HCT116 (cell line): ENCODE data around the gene MBD6. TPM values are rescaled to one million over a fixed set of nuclear protein-coding genes. Genes with fewer than 3 reads are reported as not detected.
"Not testable (repeated sequence)": the region's sequence is repeated elsewhere in the genome, so short reads cannot be mapped to it uniquely, and the experiment has no call there.

Experiments
- ATAC-seq: fragments of 200-7000 bp; cut with Tn5 transposase; 2 replicates; pipeline ENCODE4 v1.9.1; 2020; ENCODE audit warnings: mild to moderate bottlenecking, moderate library complexity
- BruUV-seq: library from RNA; stranded (reverse); fragments of 400-500 nt; replicated peaks from 2 replicates; lab custom pipeline; 2021; lab: Mats Ljungman, UMichigan
- CTCF ChIA-PET: fragments of 300-600 bp; sonication (Branson Sonifier 250); formaldehyde crosslinking; loops from one replicate; lab custom pipeline; 2021; ENCODE audit warnings: antibody characterized with exemption; lab: Charles Lee
- POLR2A ChIA-PET: fragments of 300-600, 350-600 bp; sonication (Branson Sonifier 250); formaldehyde crosslinking; loops from one replicate; lab custom pipeline; 2021; ENCODE audit warnings: antibody characterized with exemption; lab: Charles Lee
- RAD21 ChIA-PET, 2 experiments: fragments of 300-600 bp; sonication (Branson Sonifier 250); formaldehyde crosslinking; loops; one replicate each; lab custom pipeline; 2023; ENCODE audit warnings: low total read pairs in 2 of 2; ENCODE audit not compliant: uncharacterized antibody in 2 of 2, unreplicated experiment in 2 of 2, low non-redundant PET in 1 of 2; lab: Charles Lee
- DNase-seq: peaks from one replicate; pipeline ENCODE4 v3.0.0-alpha.2; 2010; ENCODE audit warnings: low read depth, low spot score
- H2AFZ ChIP-seq: fragments of 200-600 bp; shearing (Covaris generic), sonication (generic); 2 replicates; pipeline ENCODE4 v1.6.1; 2017; ENCODE audit warnings: low read depth, mixed run types, mixed read lengths, antibody characterized with exemption, low read length; ENCODE audit not compliant: poor library complexity, severe bottlenecking
- H3K27ac ChIP-seq: 2 replicates; pipeline ENCODE4 v1.5.1; 2012; ENCODE audit warnings: low read depth, low read length
- H3K27me3 ChIP-seq: fragments of 200-600 bp; sonication (generic); 2 replicates; pipeline ENCODE4 v1.6.1; 2016; ENCODE audit warnings: mixed run types, low read length, mixed read lengths; ENCODE audit not compliant: insufficient read depth
- H3K36me3 ChIP-seq, 2 experiments: fragments of 200-500 bp in 1 of 2; fragments of 200-600 bp in 1 of 2; sonication (Bioruptor generic) in 1 of 2; sonication (generic) in 1 of 2; 2 replicates each; pipeline versions ENCODE4 v1.5.1 to v1.6.1; 2014 to 2016; ENCODE audit warnings: low read length in 2 of 2, inconsistent platforms in 1 of 2, mixed read lengths in 1 of 2, mixed run types in 1 of 2; ENCODE audit not compliant: insufficient read depth in 2 of 2, control insufficient read depth in 1 of 2
- H3K4me1 ChIP-seq, 2 experiments: fragments of 200-600 bp in 1 of 2; sonication (generic) in 1 of 2; 2 replicates each; pipeline versions ENCODE4 v1.5.1 to v1.6.1; 2012 to 2017; ENCODE audit warnings: low read length in 2 of 2, inconsistent platforms in 1 of 2, mild to moderate bottlenecking in 1 of 2, mixed read lengths in 1 of 2, mixed run types in 1 of 2, moderate library complexity in 1 of 2; ENCODE audit not compliant: insufficient read depth in 2 of 2, control insufficient read depth in 1 of 2
- H3K4me2 ChIP-seq: fragments of 200-600 bp; sonication (generic); 2 replicates; pipeline ENCODE4 v1.6.1; 2017; ENCODE audit warnings: mixed run types, low read length, mixed read lengths
- H3K4me3 ChIP-seq, 2 experiments: fragments of 200-600 bp in 1 of 2; sonication (generic) in 1 of 2; replicated peaks in 1 of 2; 2 replicates each; pipeline ENCODE4 v1.5.1; 2011 to 2016; ENCODE audit warnings: low read length in 2 of 2, control low read depth in 1 of 2, low read depth in 1 of 2, mild to moderate bottlenecking in 1 of 2, mixed read lengths in 1 of 2, mixed run types in 1 of 2
- H3K79me2 ChIP-seq: fragments of 200-600 bp; sonication (generic); 2 replicates; pipeline ENCODE4 v1.6.1; 2017; ENCODE audit warnings: mild to moderate bottlenecking, mixed run types, low read length, moderate library complexity, mixed read lengths; ENCODE audit not compliant: insufficient read depth
- H3K9ac ChIP-seq: fragments of 200-600 bp; sonication (generic); 2 replicates; pipeline ENCODE4 v1.6.1; 2016; ENCODE audit warnings: low read length, mixed read lengths
- H3K9me2 ChIP-seq: fragments of 200-600 bp; sonication (generic), shearing (Covaris generic); 2 replicates; pipeline ENCODE4 v1.6.1; 2017; ENCODE audit warnings: mixed run types, mild to moderate bottlenecking, moderate library complexity; ENCODE audit not compliant: insufficient read depth
- H3K9me3 ChIP-seq, 2 experiments: fragments of 200-500 bp in 1 of 2; fragments of 200-600 bp in 1 of 2; sonication (Bioruptor generic) in 1 of 2; sonication (generic) in 1 of 2; 2 replicates each; pipeline ENCODE4 v1.6.1; 2014 to 2017; ENCODE audit warnings: low read length in 2 of 2, mixed read lengths in 2 of 2, inconsistent platforms in 1 of 2, low read depth in 1 of 2, mild to moderate bottlenecking in 1 of 2, mixed run types in 1 of 2, moderate library complexity in 1 of 2; ENCODE audit not compliant: control insufficient read depth in 1 of 2, insufficient read depth in 1 of 2
- H4K20me1 ChIP-seq: fragments of 200-600 bp; sonication (generic), shearing (Covaris generic); 2 replicates; pipeline ENCODE4 v1.6.1; 2017; ENCODE audit warnings: mixed run types, mild to moderate bottlenecking, moderate library complexity; ENCODE audit not compliant: insufficient read depth
- EZH2phosphoT487 ChIP-seq: fragments of 200-600 bp; IDR thresholded peaks from 2 replicates; pipeline ENCODE4 v1.6.1; 2018; ENCODE audit warnings: antibody characterized with exemption, borderline replicate concordance
- MAX ChIP-seq: IDR thresholded peaks from 2 replicates; pipeline ENCODE4 v1.6.1; 2012
- POLR2AphosphoS5 ChIP-seq: IDR thresholded peaks from 2 replicates; pipeline ENCODE4 v1.6.1; 2011; ENCODE audit warnings: mild to moderate bottlenecking, low read depth, low read length, moderate library complexity
- RAD21 ChIP-seq: IDR thresholded peaks from 2 replicates; pipeline ENCODE4 v1.6.1; 2012; ENCODE audit warnings: low read depth, mild to moderate bottlenecking
- SIN3A ChIP-seq: IDR thresholded peaks from 2 replicates; pipeline ENCODE4 v1.6.1; 2012; ENCODE audit warnings: low read depth
- intact Hi-C: fragments of 100-400 bp; cut with micrococcal nuclease; formaldehyde crosslinking; loops from 2 replicates; pipeline ENCODE4 v1.10.0; 2022
- total RNA-seq: library from RNA; stranded (reverse); gene quantifications from one replicate; pipeline ENCODE4 v1.2.1, GENCODE V29; 2021; ENCODE audit not compliant: unreplicated experiment

Gene MBD6
- total RNA-seq, 1 experiment from 2014 or later: 70.1 TPM

GRCh38 chr12:57500213-57500612 lies 22.4 kb upstream of the MBD6 start:
- POLR2A ChIA-PET: no interaction called here
- ATAC-seq: no peak
- no peak overlapping the region for H3K27ac ChIP-seq
- RAD21 ChIA-PET: no interaction called here
- H3K4me1 ChIP-seq: no peaks in the 10 kb centered on the region
- TF ChIP-seq POLR2AphosphoS5: peak; percentile 30; the same call in 1 of the 2 replicates
- TF ChIP-seq EZH2phosphoT487: no peak
- no peak for TF ChIP-seq RAD21
- TF ChIP-seq MAX: no peak
- TF ChIP-seq SIN3A: no peak
- H3K27me3 ChIP-seq: no peaks in the 10 kb centered on the region
- no peak overlapping the region for H3K4me2 ChIP-seq
- no peaks in the 10 kb centered on the region for H3K9me3 ChIP-seq
- H3K4me3 ChIP-seq: no peak overlapping the region
- H3K9me2 ChIP-seq: no peaks in the 10 kb centered on the region
- H3K36me3 ChIP-seq: peaks cover 46 to 57% of the 10 kb centered on the region in 2 experiments
- intact Hi-C loops: no loop called here
- H4K20me1 ChIP-seq: no peaks in the 10 kb centered on the region
- no peak overlapping the region for H3K9ac ChIP-seq
- BruUV-seq: no TSS peak
- no peaks in the 10 kb centered on the region for H3K79me2 ChIP-seq
- DNase-seq: no peak
- CTCF ChIA-PET: no interaction called here
- no peak overlapping the region for H2AFZ ChIP-seq

GRCh38 chr12:57502311-57502969 lies 20.2 kb upstream of the MBD6 start:
- CTCF ChIA-PET, H3K9me3 ChIP-seq, BruUV-seq, H3K4me1 ChIP-seq, H3K27ac ChIP-seq, H4K20me1 ChIP-seq, DNase-seq, ATAC-seq, H3K79me2 ChIP-seq, RAD21 ChIA-PET, intact Hi-C loops, H3K4me2 ChIP-seq, H3K27me3 ChIP-seq, H3K9ac ChIP-seq, H3K9me2 ChIP-seq, H2AFZ ChIP-seq, H3K4me3 ChIP-seq: not testable (repeated sequence)
- H3K36me3 ChIP-seq: peaks cover 54 to 55% of the 10 kb centered on the region in 2 experiments
- POLR2A ChIA-PET: interaction anchor here (0.7 to 1.0 kb wide), 2 partner anchors 13 to 14 kb away, joined by 3 read pairs; no protein-coding TSS in a partner anchor

GRCh38 chr12:57506541-57506940 lies 16.1 kb upstream of the MBD6 start:
- POLR2A ChIA-PET: interaction anchor here (2.6 kb wide), 1 partner anchor 8 kb away, joined by 8 read pairs; no protein-coding TSS in a partner anchor
- H3K4me3 ChIP-seq, H3K4me1 ChIP-seq, intact Hi-C loops, H3K9ac ChIP-seq, RAD21 ChIA-PET, H3K9me2 ChIP-seq, H3K9me3 ChIP-seq, H3K4me2 ChIP-seq, H4K20me1 ChIP-seq, H2AFZ ChIP-seq, H3K79me2 ChIP-seq, DNase-seq, BruUV-seq, H3K27ac ChIP-seq, H3K27me3 ChIP-seq, ATAC-seq, CTCF ChIA-PET: not testable (repeated sequence)
- H3K36me3 ChIP-seq: peaks cover 23 to 39% of the 10 kb centered on the region in 2 experiments; a peak in 3 of 4 replicates

- H2AFZ ChIP-seq, H3K4me2 ChIP-seq, H3K9me2 ChIP-seq, H3K27me3 ChIP-seq, H3K9ac ChIP-seq, BruUV-seq, POLR2A ChIA-PET, RAD21 ChIA-PET, H3K4me3 ChIP-seq, H3K9me3 ChIP-seq, H4K20me1 ChIP-seq, H3K79me2 ChIP-seq, H3K27ac ChIP-seq, H3K4me1 ChIP-seq, intact Hi-C loops, ATAC-seq, DNase-seq, CTCF ChIA-PET: not testable (repeated sequence)
- peaks cover 28 to 48% of the 10 kb centered on the region in 2 experiments; a peak in 3 of 4 replicates for H3K36me3 ChIP-seq
These were observed 14.8 kb upstream of the MBD6 start for GRCh38 chr12:57507796-57508195.
